Fibroblast of lung (primary cell): ENCODE data around the gene VAC14. TPM values are rescaled to one million over a fixed set of nuclear protein-coding genes. Genes with fewer than 3 reads are reported as not detected.

Experiments used
- DNase-seq, 2 donors: peaks; one replicate each; pipeline versions ENCODE4 v3.0.0 to v3.0.0-alpha.2; 2010; ENCODE audit warnings: low read depth in 2 of 2
- H2AFZ ChIP-seq: 2 replicates; pipeline ENCODE4 v1.5.1; 2012; ENCODE audit warnings: low read length, control low read depth, inconsistent platforms
- H3K27ac ChIP-seq: 2 replicates; pipeline ENCODE4 v1.5.1; 2011; ENCODE audit warnings: low read length, control low read depth; ENCODE audit not compliant: insufficient read depth
- H3K27me3 ChIP-seq: 2 replicates; pipeline ENCODE4 v1.5.1; 2011; ENCODE audit warnings: mild to moderate bottlenecking, low read length; ENCODE audit not compliant: control insufficient read depth, insufficient read depth
- H3K36me3 ChIP-seq: 2 replicates; pipeline ENCODE4 v1.5.1; 2011; ENCODE audit warnings: low read length; ENCODE audit not compliant: control insufficient read depth, insufficient read depth
- H3K4me1 ChIP-seq: 2 replicates; pipeline ENCODE4 v1.5.1; 2011; ENCODE audit warnings: low read length; ENCODE audit not compliant: control insufficient read depth, insufficient read depth; ENCODE audit errors: extremely low read depth
- H3K4me2 ChIP-seq: 2 replicates; pipeline ENCODE4 v1.5.1; 2011; ENCODE audit warnings: low read length, control low read depth; ENCODE audit not compliant: insufficient read depth; ENCODE audit errors: extremely low read depth
- H3K4me3 ChIP-seq, 4 experiments: fragments of 200-600 bp in 1 of 4; sonication (generic) in 1 of 4; replicated peaks in 1 of 4; 2 replicates each; pipeline ENCODE4 v1.5.1; 2011 to 2016; ENCODE audit warnings: low read length in 4 of 4, low read depth in 3 of 4, mild to moderate bottlenecking in 3 of 4, control low read depth in 2 of 4, inconsistent platforms in 1 of 4, mixed read lengths in 1 of 4; ENCODE audit not compliant: insufficient read depth in 1 of 4; ENCODE audit errors: control extremely low read depth in 1 of 4
- H3K79me2 ChIP-seq: 2 replicates; pipeline ENCODE4 v1.5.1; 2012; ENCODE audit warnings: mild to moderate bottlenecking, low read length, inconsistent platforms; ENCODE audit not compliant: control insufficient read depth, insufficient read depth
- H3K9ac ChIP-seq: 2 replicates; pipeline ENCODE4 v1.5.1; 2011; ENCODE audit warnings: mild to moderate bottlenecking, low read length, control low read depth; ENCODE audit not compliant: insufficient read depth
- H3K9me3 ChIP-seq: 2 replicates; pipeline ENCODE4 v1.5.1; 2012; ENCODE audit warnings: low read depth, low read length; ENCODE audit not compliant: control insufficient read depth, insufficient read depth
- H4K20me1 ChIP-seq: 2 replicates; pipeline ENCODE4 v1.5.1; 2011; ENCODE audit warnings: low read length; ENCODE audit not compliant: control insufficient read depth, insufficient read depth; ENCODE audit errors: extremely low read depth
- CTCF ChIP-seq, 2 donors: IDR thresholded peaks in 1 of 2; conservative IDR thresholded peaks in 1 of 2; 1 replicate in 1 of 2; 2 replicates in 1 of 2; pipeline ENCODE4 v1.5.1; 2011 to 2012; ENCODE audit warnings: low read length in 2 of 2, control low read depth in 1 of 2, inconsistent platforms in 1 of 2, low read depth in 1 of 2, mild to moderate bottlenecking in 1 of 2
- EZH2 ChIP-seq: IDR thresholded peaks from 2 replicates; pipeline ENCODE4 v1.5.1; 2012; ENCODE audit warnings: low read length, control low read depth, mild to moderate bottlenecking; ENCODE audit errors: missing control alignments
- polyA plus RNA-seq, 2 donors: library from polyadenylated mRNA; depleted of rRNA in 1 of 2; stranded (reverse) in 1 of 2; unstranded in 1 of 2; fragments of >200 nt; gene quantifications; 2 replicates each; pipeline ENCODE4 v1.2.1, GENCODE V29; 2011 to 2012; ENCODE audit warnings: missing spikeins in 1 of 2
- total RNA-seq: library from RNA; depleted of rRNA; stranded (reverse); fragments of >200 nt; gene quantifications from 2 replicates; pipeline ENCODE4 v1.2.1, GENCODE V29; 2014

The VAC14 gene
- total and polyA plus RNA-seq, 2 donors (not counting 1 experiment from before 2014, with no cell fraction given), result 25.0 to 29.2 TPM

GRCh38 chr16:70680495-70681381 is 120.2 kb downstream of the VAC14 start:
- H3K27ac ChIP-seq, result peak overlapping the region; percentile 78
- peaks cover 32% of the 10 kb centered on the region for H3K4me1 ChIP-seq
- TF ChIP-seq CTCF (conservative IDR thresholded peaks at IDR 0.05 in 1 of 2, IDR thresholded peaks at IDR 0.05 in 1 of 2; ENCODE audit: low read depth in 1 of 2, low read length in 2 of 2) (no peak), EZH2 (no peak)
- H3K4me2 ChIP-seq, result peak overlapping the region; percentile 54
- peaks cover 86% of the 10 kb centered on the region for H3K79me2 ChIP-seq
- no peaks in the 10 kb centered on the region for H4K20me1 ChIP-seq
- no peaks in the 10 kb centered on the region for H3K9me3 ChIP-seq
- peak overlapping the region in 2 of 4 experiments; percentile 12 to 96 for H3K4me3 ChIP-seq
- peaks cover 50% of the 10 kb centered on the region for H3K36me3 ChIP-seq
- H2AFZ ChIP-seq, result no peak overlapping the region
- peak overlapping the region; percentile 62 for H3K9ac ChIP-seq
- no peak for DNase-seq
- no peaks in the 10 kb centered on the region for H3K27me3 ChIP-seq

GRCh38 chr16:70679671-70680494 is 121.1 kb downstream of the VAC14 start:
- Histone ChIP-seq H2AFZ (no peak overlapping the region), H3K9me3 (no peaks in the 10 kb centered on the region), H3K79me2 (peaks cover 80% of the 10 kb centered on the region), H3K9ac (peak overlapping the region; percentile 57), H3K27me3 (no peaks in the 10 kb centered on the region), H3K27ac (peak overlapping the region; percentile 50), H3K4me2 (peak overlapping the region; percentile 3), H3K4me1 (peaks cover 32% of the 10 kb centered on the region), H3K4me3 (peak overlapping the region in 2 of 4 experiments; percentile 12 to 37), H3K36me3 (peaks cover 53% of the 10 kb centered on the region), H4K20me1 (no peaks in the 10 kb centered on the region)
- TF ChIP-seq EZH2 (no peak), CTCF (conservative IDR thresholded peaks at IDR 0.05 in 1 of 2, IDR thresholded peaks at IDR 0.05 in 1 of 2; ENCODE audit: low read depth in 1 of 2, low read length in 2 of 2) (peak in 1 of 2 donors; percentile 14)
- no peak for DNase-seq
